SH-SY5Y (cell line): Measurements from ENCODE around the gene SCAI.

Experiments used
- GATA2 ChIP-seq: IDR thresholded peaks from 2 replicates; pipeline ENCODE4 v1.6.1; 2011; ENCODE audit warnings: mild to moderate bottlenecking, low read depth, low read length
- GATA3 ChIP-seq: IDR thresholded peaks from 2 replicates; pipeline ENCODE4 v1.6.1; 2011; ENCODE audit warnings: low read depth, mild to moderate bottlenecking, low read length, moderate library complexity

DNA sequence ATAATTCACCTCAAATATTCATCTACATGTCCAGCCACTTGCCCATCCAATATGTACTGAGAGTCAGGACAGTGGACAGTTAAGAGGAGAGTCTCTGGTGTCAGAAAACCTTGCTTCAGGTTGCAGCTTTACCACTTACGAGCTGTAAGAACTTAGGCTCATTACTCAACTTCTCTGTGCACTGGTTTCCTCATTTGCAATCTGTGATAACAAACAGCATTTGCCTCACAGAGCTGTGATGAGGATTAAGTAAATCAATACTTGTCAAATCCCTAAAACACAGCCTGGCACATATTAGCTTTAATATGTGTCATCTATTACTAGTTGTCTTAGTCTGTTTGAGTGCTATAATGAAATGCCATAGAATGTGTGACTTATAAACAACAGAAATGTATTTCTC is 211.0 kb downstream of the SCAI start:
- TF ChIP-seq GATA2 (no peak), GATA3 (no peak)
